Mesendoderm (in vitro differentiated cells): ENCODE results near the gene PHACTR1.
A peak's percentile ranks its signal among the peaks of the same experiment; 100 is the strongest.

ENCODE experiments used
- DNase-seq: peaks from one replicate; pipeline ENCODE4 v3.0.0; 2013
- H2AK5ac ChIP-seq: 2 replicates; pipeline ENCODE4 v1.6.1; 2013; ENCODE audit warnings: low read length, inconsistent platforms
- H2BK120ac ChIP-seq: 2 replicates; pipeline ENCODE4 v1.6.1; 2013; ENCODE audit warnings: low read depth, mild to moderate bottlenecking, low read length, moderate library complexity, mixed read lengths
- H2BK15ac ChIP-seq: replicated peaks from 2 replicates; pipeline ENCODE4 v1.6.1; 2013; ENCODE audit warnings: low read depth, mild to moderate bottlenecking, moderate library complexity
- H2BK5ac ChIP-seq: 2 replicates; pipeline ENCODE4 v1.6.1; 2013; ENCODE audit warnings: low read length, inconsistent platforms
- H3K18ac ChIP-seq: 2 replicates; pipeline ENCODE4 v1.6.1; 2013; ENCODE audit warnings: mild to moderate bottlenecking, low read length, mixed read lengths
- H3K23ac ChIP-seq: one replicate; pipeline ENCODE4 v1.6.1; 2013; ENCODE audit warnings: low read length
- H3K27ac ChIP-seq: 2 replicates; pipeline ENCODE4 v1.5.1; 2013; ENCODE audit warnings: low read depth, mild to moderate bottlenecking, inconsistent platforms, low read length, moderate library complexity
- H3K27me3 ChIP-seq: 2 replicates; pipeline ENCODE4 v1.6.1; 2013; ENCODE audit warnings: low read length, control low read depth, mild to moderate bottlenecking, inconsistent platforms; ENCODE audit not compliant: insufficient read depth, poor library complexity
- H3K36me3 ChIP-seq: 2 replicates; pipeline ENCODE4 v1.6.1; 2013; ENCODE audit warnings: low read length, inconsistent platforms; ENCODE audit not compliant: control insufficient read depth, insufficient read depth
- H3K4ac ChIP-seq: one replicate; pipeline ENCODE4 v1.6.1; 2013; ENCODE audit warnings: low read depth, mild to moderate bottlenecking, low read length, moderate library complexity
- H3K4me1 ChIP-seq: 2 replicates; pipeline ENCODE4 v1.6.1; 2013; ENCODE audit warnings: low read depth, low read length, inconsistent platforms; ENCODE audit not compliant: control insufficient read depth
- H3K4me2 ChIP-seq: 2 replicates; pipeline ENCODE4 v1.6.1; 2013; ENCODE audit warnings: low read length
- H3K4me3 ChIP-seq: 2 replicates; pipeline ENCODE4 v1.5.1; 2013; ENCODE audit warnings: mild to moderate bottlenecking, low read length
- H3K56ac ChIP-seq: one replicate; pipeline ENCODE4 v1.6.1; 2013; ENCODE audit warnings: low read length
- H3K79me1 ChIP-seq: 2 replicates; pipeline ENCODE4 v1.6.1; 2013; ENCODE audit warnings: low read length, inconsistent platforms
- H3K79me2 ChIP-seq: 2 replicates; pipeline ENCODE4 v1.6.1; 2013; ENCODE audit warnings: mild to moderate bottlenecking, low read length; ENCODE audit not compliant: control insufficient read depth, insufficient read depth
- H3K9ac ChIP-seq: 2 replicates; pipeline ENCODE4 v1.6.1; 2013; ENCODE audit warnings: low read length, inconsistent platforms
- H4K5ac ChIP-seq: one replicate; pipeline ENCODE4 v1.6.1; 2013; ENCODE audit warnings: low read length
- H4K8ac ChIP-seq: one replicate; pipeline ENCODE4 v1.6.1; 2013; ENCODE audit warnings: low read depth, mild to moderate bottlenecking, control low read depth, low read length, moderate library complexity
- WGBS: extraction: QIAGEN DNeasy Blood & Tissue Kit; methylation state at CpG from one replicate; pipeline ENCODE4 v1.1.7; 2013; ENCODE audit warnings: low lambda C conversion rate, missing lambda C conversion rate; ENCODE audit not compliant: insufficient coverage; ENCODE audit errors: extremely low coverage; 5-methylcytosine and 5-hydroxymethylcytosine counted together

The PHACTR1 gene

DNA sequence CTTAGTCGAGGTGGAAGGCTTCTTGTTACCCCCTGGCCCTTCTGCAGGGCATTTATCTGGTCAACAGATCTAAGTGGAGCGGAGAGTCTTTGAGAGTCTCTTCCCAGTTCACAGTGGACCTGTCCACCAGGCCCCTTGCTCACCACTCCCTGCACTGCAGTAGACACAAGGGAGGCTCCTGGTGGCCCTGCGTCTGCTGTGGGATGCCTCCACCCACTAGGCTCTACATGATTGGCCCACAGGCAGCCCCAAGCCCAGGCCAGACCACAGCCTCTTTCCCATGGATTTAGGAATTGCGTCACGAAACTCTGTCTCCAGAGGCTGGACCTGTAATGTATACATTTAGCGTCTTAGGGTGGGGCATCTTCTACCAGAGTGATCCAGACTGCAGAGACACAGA lies 583.4 kb downstream of the PHACTR1 start:
- Histone ChIP-seq H2BK120ac (no peak overlapping the region), H3K56ac (no peak overlapping the region), H2BK15ac (no peak overlapping the region), H3K79me1 (no peaks in the 10 kb centered on the region), H3K27me3 (no peaks in the 10 kb centered on the region), H2BK5ac (no peak overlapping the region), H3K4me3 (no peak overlapping the region), H3K9ac (no peak overlapping the region), H3K18ac (no peak overlapping the region), H3K4me2 (no peak overlapping the region), H4K8ac (no peak overlapping the region), H3K36me3 (peaks cover 5% of the 10 kb centered on the region), H3K27ac (no peak overlapping the region), H2AK5ac (no peak overlapping the region), H3K23ac (no peak overlapping the region), H3K4ac (no peak overlapping the region), H3K4me1 (no peaks in the 10 kb centered on the region), H4K5ac (no peak overlapping the region), H3K79me2 (no peaks in the 10 kb centered on the region)
- DNase-seq, result no peak
- WGBS, result no CpG with 5 or more reads among the region's 6 CpGs

DNA sequence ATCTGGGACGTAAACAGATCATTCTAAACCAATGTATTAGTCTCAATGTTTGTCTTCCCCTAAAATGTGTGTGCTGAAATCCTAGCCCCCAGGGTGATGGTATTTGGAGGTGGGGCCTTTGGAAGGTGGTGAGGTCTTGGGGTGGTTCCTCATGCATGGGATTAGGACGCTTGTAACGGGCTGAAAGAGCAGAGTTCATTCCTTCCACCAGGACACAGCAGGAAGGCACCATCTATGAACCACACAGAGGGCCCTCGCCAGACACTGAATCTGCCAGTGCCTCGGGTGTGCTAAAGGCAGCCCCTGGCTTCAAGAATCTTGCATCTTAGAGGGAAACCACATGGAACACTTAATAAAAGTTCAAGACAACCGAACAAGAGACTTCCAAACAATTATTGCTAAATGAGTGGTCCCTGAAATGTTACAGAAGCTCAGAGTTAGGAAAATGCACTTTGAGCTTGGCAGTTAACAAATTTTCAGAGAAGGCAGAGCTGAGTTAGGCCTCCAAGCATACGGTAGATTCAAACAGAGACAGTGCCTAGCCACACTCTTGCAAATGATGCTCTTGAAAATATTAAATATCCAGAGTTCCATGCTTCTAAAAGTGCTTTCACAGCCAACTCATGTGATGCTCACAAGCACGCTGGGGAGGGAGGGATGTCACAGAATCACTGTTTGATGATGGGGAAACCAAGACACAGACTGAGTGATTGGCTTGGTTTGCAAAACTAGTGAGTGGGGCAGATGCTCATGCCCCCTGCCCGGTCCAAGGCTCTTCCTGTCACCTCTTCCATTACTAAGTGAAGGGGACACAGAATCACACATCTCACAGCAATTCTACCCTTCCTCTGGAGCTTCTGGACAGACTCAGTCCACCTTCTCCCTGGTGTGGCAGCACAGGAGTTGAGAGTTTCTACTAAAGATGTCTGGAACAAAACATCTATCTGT lies 584.4 kb downstream of the PHACTR1 start:
- Histone ChIP-seq H3K4ac (no peak overlapping the region), H3K4me3 (no peak overlapping the region), H2AK5ac (no peak overlapping the region), H3K79me1 (no peaks in the 10 kb centered on the region), H2BK15ac (no peak overlapping the region), H4K5ac (no peak overlapping the region), H2BK5ac (no peak overlapping the region), H3K18ac (no peak overlapping the region), H3K4me1 (no peaks in the 10 kb centered on the region), H2BK120ac (no peak overlapping the region), H3K56ac (no peak overlapping the region), H3K23ac (no peak overlapping the region), H3K36me3 (peaks cover 7% of the 10 kb centered on the region), H3K27me3 (no peaks in the 10 kb centered on the region), H4K8ac (no peak overlapping the region), H3K79me2 (no peaks in the 10 kb centered on the region), H3K9ac (no peak overlapping the region), H3K4me2 (no peak overlapping the region), H3K27ac (no peak overlapping the region)
- no CpG with 5 or more reads among the region's 9 CpGs for WGBS
- DNase-seq, result peak; percentile 44

DNA sequence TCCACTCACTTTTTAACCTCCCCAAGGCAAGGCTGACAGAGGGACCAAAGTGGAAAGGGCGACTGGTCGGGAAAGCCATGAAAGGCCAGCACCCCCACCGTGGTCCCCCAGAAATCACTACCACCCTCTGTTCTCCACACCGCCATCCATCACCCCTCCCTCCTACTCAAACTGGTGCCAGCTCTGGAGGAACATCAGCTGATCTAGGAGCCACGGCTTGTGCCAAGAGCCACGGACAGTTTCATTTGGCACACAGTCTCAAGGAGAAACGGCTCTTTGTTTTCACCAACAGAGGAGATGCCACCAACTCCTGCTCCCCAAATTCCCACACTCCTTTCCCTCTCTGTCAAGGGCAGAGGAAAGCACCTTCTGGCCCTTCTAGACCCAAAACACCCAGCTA lies 585.7 kb downstream of the PHACTR1 start:
- no peak overlapping the region for H2BK15ac ChIP-seq
- H3K56ac ChIP-seq, result no peak overlapping the region
- no peak overlapping the region for H4K5ac ChIP-seq
- H3K4ac ChIP-seq, result no peak overlapping the region
- H3K79me1 ChIP-seq, result no peaks in the 10 kb centered on the region
- H3K4me3 ChIP-seq, result no peak overlapping the region
- no peak overlapping the region for H3K18ac ChIP-seq
- H3K79me2 ChIP-seq, result no peaks in the 10 kb centered on the region
- no peaks in the 10 kb centered on the region for H3K27me3 ChIP-seq
- H3K36me3 ChIP-seq, result peaks cover 7% of the 10 kb centered on the region
- no peak overlapping the region for H2BK5ac ChIP-seq
- DNase-seq, result no peak
- H4K8ac ChIP-seq, result no peak overlapping the region
- no peaks in the 10 kb centered on the region for H3K4me1 ChIP-seq
- no peak overlapping the region for H2BK120ac ChIP-seq
- no peak overlapping the region for H3K23ac ChIP-seq
- H3K27ac ChIP-seq, result no peak overlapping the region
- WGBS, result no CpG with 5 or more reads among the region's 7 CpGs
- no peak overlapping the region for H3K4me2 ChIP-seq
- H2AK5ac ChIP-seq, result no peak overlapping the region
- H3K9ac ChIP-seq, result no peak overlapping the region

DNA sequence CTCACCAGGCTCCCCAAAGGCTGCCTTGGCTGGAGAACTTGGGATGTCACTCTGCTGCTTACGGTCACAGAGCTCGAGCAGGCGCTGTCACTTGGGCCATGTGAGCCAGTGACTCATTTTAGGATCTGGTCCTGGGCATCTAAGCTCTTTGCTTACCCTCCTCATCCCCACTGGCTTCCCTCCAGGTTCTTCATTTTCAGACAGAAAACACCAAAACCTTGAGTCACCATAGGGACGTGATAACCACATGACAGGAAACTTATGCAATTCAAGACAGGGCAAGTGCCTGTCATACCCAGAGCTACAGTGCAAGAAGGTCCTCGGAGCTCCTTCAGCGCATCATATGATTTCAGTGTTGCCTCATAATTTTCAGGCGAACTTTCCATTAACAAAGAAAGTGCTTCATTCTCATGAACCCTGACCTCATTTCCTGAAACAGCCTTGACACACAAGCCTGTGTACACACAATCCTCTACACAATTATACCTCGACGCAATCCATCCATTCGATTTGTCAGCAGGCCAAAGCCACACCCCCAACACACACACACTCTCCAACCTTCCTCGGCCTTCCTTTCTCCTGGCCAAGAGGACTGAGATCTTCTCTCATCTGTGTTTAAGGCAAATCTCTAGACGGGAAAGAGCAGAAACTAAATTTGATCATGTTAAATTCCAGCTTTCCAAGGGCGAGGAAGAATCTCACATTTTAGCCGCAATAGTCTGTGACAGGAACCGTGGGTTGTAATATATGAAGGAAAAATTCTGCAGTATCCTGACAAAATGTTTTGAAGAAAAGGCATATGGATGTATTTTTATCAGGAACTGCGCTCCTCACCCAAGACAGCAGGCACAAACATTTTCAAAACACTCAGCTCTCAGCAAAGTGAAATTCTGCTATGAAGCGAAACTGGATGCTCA lies 586.4 kb downstream of the PHACTR1 start:
- no peak overlapping the region for H3K4me2 ChIP-seq
- H2AK5ac ChIP-seq, result no peak overlapping the region
- H4K5ac ChIP-seq, result no peak overlapping the region
- WGBS, result no CpG with 5 or more reads among the region's 17 CpGs
- no peak overlapping the region for H3K4me3 ChIP-seq
- H2BK15ac ChIP-seq, result no peak overlapping the region
- peaks cover 10% of the 10 kb centered on the region for H3K36me3 ChIP-seq
- H3K79me2 ChIP-seq, result no peaks in the 10 kb centered on the region
- no peak overlapping the region for H3K56ac ChIP-seq
- no peaks in the 10 kb centered on the region for H3K27me3 ChIP-seq
- no peak overlapping the region for H3K23ac ChIP-seq
- no peak overlapping the region for H2BK5ac ChIP-seq
- no peak overlapping the region for H3K4ac ChIP-seq
- H4K8ac ChIP-seq, result no peak overlapping the region
- H3K9ac ChIP-seq, result no peak overlapping the region
- H3K27ac ChIP-seq, result no peak overlapping the region
- H3K18ac ChIP-seq, result no peak overlapping the region
- DNase-seq, result peak; percentile 40
- H3K79me1 ChIP-seq, result no peaks in the 10 kb centered on the region
- H3K4me1 ChIP-seq, result no peaks in the 10 kb centered on the region
- no peak overlapping the region for H2BK120ac ChIP-seq

DNA sequence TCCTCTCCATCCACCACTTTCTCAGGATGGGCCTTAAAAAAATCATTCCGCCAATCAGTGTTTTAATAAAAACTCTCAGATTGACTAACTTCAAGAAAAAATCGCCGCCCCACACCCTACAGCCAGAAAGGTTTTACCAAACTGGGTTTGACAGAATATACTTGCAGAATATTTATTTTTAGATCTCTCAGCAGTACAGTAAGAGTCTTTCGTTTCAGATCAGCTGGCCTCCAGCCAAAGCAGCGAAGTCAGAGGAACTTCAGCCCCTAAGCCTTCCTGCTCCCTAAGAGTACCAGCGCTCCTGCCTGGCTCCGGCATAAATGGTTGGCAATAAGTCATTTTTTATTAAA lies 587.1 kb downstream of the PHACTR1 start:
- H4K8ac ChIP-seq, result no peak overlapping the region
- no peaks in the 10 kb centered on the region for H3K27me3 ChIP-seq
- peaks cover 10% of the 10 kb centered on the region for H3K36me3 ChIP-seq
- WGBS, result no CpG with 5 or more reads among the region's 7 CpGs
- no peak overlapping the region for H3K23ac ChIP-seq
- no peak overlapping the region for H3K4me2 ChIP-seq
- no peak overlapping the region for H3K27ac ChIP-seq
- H3K79me1 ChIP-seq, result no peaks in the 10 kb centered on the region
- H3K56ac ChIP-seq, result no peak overlapping the region
- no peak overlapping the region for H2BK5ac ChIP-seq
- no peak overlapping the region for H3K18ac ChIP-seq
- DNase-seq, result no peak
- no peak overlapping the region for H2BK120ac ChIP-seq
- no peak overlapping the region for H4K5ac ChIP-seq
- H3K9ac ChIP-seq, result no peak overlapping the region
- H3K4me3 ChIP-seq, result no peak overlapping the region
- no peak overlapping the region for H3K4ac ChIP-seq
- no peak overlapping the region for H2AK5ac ChIP-seq
- no peak overlapping the region for H2BK15ac ChIP-seq
- no peaks in the 10 kb centered on the region for H3K79me2 ChIP-seq
- H3K4me1 ChIP-seq, result no peaks in the 10 kb centered on the region
